Endothelial cell (in vitro differentiated cells): Measurements from ENCODE around the gene GRM4. TPM values are rescaled to one million over a fixed set of nuclear protein-coding genes. Genes with fewer than 3 reads are reported as not detected.

Experiments used
- DNase-seq: peaks from one replicate; pipeline ENCODE4 v3.0.0; 2021; ENCODE audit warnings: low spot score
- H3K27ac Mint-ChIP-seq: one replicate; pipeline ENCODE4 v1.8.0; 2021; ENCODE audit warnings: mixed read lengths, inconsistent platforms; ENCODE audit not compliant: unreplicated experiment
- H3K27me3 Mint-ChIP-seq: one replicate; pipeline ENCODE4 v1.8.0; 2021; ENCODE audit warnings: mild to moderate bottlenecking, moderate library complexity, mixed read lengths, inconsistent platforms; ENCODE audit not compliant: unreplicated experiment
- H3K36me3 Mint-ChIP-seq: one replicate; pipeline ENCODE4 v1.8.0; 2021; ENCODE audit warnings: mild to moderate bottlenecking, low read depth, mixed read lengths, inconsistent platforms; ENCODE audit not compliant: unreplicated experiment
- H3K4me1 Mint-ChIP-seq: one replicate; pipeline ENCODE4 v1.8.0; 2021; ENCODE audit warnings: mild to moderate bottlenecking, mixed read lengths, inconsistent platforms; ENCODE audit not compliant: unreplicated experiment
- H3K4me3 Mint-ChIP-seq: one replicate; pipeline ENCODE4 v1.8.0; 2021; ENCODE audit warnings: mild to moderate bottlenecking, mixed read lengths, inconsistent platforms; ENCODE audit not compliant: unreplicated experiment
- H3K9me3 Mint-ChIP-seq: one replicate; pipeline ENCODE4 v1.8.0; 2021; ENCODE audit warnings: mixed read lengths, inconsistent platforms; ENCODE audit not compliant: unreplicated experiment
- total RNA-seq: library from RNA; stranded (reverse); fragmentation: NEBNext Ultra II Directional; extraction: Animal tissue kit (Norgen Biotek cat#: 25700); gene quantifications from one replicate; pipeline ENCODE4 v1.2.1, GENCODE V29; 2021; ENCODE audit not compliant: unreplicated experiment
- TF ChIP-seq, protein P1 (sequence below): fragments of 200-600 bp; sonication (generic); IDR thresholded peaks from one replicate; pipeline ENCODE4 v1.5.0; 2021; ENCODE audit warnings: antibody characterized with exemption; ENCODE audit not compliant: unreplicated experiment

Gene GRM4
- total RNA-seq, 1 donor from 2014 or later = 2.6 TPM

DNA sequence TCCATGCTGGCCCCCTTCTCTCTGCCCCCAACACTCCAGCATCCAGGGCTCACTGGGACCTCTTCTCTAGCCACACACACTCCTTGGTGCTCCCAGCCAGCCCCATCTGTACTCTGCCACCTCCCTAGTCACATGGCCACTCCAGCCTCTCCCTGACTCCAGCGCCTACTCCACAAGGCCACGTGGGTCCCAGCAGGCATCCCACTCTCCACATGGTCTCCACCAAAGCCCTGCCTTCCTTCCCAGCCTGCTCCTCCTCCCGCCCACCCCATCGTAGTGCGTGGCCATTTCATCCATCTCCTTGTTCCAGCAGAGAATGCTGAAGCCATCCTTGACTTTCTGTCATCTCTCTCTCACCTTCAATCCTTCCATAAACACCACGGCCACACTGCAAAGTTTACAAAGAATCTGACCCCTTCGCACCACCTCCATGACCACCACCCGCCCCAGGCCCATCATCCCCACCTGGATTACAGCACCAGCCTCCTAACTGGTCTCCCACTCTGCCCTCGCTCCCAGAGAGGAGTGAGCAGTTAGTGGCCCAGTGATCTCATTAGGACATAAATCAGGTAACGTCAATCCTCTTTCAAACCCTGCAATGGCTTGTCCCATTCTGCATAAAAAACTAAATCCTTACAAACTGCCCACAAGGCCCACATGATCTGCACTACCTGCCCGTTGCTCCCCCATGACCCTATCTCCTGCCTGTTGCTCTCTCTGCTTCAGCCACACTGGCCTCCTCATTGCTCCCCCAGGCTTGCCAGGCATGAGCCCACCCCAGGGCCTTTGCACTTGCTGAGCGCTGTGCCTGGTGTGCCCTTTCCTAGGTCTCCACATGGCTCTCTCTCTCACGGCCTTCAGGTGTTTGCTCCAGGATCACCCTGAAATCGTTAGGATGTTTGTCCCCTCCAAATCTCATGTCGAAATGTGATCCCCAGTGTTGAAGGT lies 96.2 kb downstream of the GRM4 start:
- H3K27me3 Mint-ChIP-seq = peaks cover 6% of the 10 kb centered on the region
- no peak overlapping the region for H3K27ac Mint-ChIP-seq
- no peaks in the 10 kb centered on the region for H3K9me3 Mint-ChIP-seq
- H3K36me3 Mint-ChIP-seq = no peaks in the 10 kb centered on the region
- DNase-seq = no peak
- TF ChIP-seq, protein P1, sequence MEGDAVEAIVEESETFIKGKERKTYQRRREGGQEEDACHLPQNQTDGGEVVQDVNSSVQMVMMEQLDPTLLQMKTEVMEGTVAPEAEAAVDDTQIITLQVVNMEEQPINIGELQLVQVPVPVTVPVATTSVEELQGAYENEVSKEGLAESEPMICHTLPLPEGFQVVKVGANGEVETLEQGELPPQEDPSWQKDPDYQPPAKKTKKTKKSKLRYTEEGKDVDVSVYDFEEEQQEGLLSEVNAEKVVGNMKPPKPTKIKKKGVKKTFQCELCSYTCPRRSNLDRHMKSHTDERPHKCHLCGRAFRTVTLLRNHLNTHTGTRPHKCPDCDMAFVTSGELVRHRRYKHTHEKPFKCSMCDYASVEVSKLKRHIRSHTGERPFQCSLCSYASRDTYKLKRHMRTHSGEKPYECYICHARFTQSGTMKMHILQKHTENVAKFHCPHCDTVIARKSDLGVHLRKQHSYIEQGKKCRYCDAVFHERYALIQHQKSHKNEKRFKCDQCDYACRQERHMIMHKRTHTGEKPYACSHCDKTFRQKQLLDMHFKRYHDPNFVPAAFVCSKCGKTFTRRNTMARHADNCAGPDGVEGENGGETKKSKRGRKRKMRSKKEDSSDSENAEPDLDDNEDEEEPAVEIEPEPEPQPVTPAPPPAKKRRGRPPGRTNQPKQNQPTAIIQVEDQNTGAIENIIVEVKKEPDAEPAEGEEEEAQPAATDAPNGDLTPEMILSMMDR = no peak
- no peak overlapping the region for H3K4me3 Mint-ChIP-seq
- peaks cover 29% of the 10 kb centered on the region for H3K4me1 Mint-ChIP-seq

DNA sequence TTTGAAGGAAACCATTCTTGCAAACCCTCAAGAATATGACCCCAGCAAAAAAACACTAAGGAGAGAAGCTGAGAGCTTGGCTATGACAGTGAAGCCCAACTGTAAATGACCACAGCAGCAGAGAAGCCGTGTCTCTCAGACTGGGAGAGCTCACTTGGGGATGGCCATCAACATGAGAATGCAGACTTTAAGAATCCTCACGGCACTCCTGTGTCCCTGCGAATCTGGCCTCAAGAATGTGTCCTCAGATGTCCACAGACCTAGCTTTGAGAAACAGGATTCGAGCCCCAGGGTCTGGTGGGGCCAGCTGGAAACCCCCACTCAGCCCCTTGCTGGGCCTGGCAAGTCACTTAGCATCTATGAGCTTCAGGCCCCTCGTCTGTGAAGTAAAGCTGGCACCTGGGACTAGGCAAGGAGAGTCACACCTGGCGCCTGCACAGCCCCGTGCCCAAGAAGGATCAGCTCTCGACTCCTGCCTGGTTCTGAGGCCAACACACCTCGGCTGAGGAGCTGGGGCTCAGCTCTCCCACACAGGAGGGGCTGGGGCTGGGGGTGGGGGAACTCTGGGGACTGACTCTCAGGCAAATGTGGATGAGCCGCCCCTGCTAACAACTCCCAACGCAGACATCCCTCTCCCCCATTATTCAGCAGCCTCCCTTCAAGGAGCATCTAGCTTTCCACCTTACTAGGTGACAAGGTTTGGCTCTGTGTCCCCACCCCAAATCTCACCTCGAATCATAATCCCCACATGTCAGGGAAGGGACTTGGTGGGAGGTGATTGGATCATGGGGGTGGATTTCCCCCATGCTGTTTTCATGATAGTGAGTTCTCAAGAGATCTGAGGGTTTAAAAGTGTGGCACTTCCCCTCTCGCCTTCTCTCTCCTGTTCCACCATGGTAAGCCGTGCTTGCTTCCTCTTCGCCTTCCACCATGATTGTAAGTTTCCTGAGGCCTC lies 97.7 kb downstream of the GRM4 start:
- TF ChIP-seq, protein P1 = no peak
- Mint-ChIP-seq H3K27ac (no peak overlapping the region), H3K9me3 (no peaks in the 10 kb centered on the region), H3K4me1 (peaks cover 29% of the 10 kb centered on the region), H3K4me3 (no peak overlapping the region), H3K27me3 (peaks cover 6% of the 10 kb centered on the region), H3K36me3 (no peaks in the 10 kb centered on the region)
- DNase-seq = no peak

DNA sequence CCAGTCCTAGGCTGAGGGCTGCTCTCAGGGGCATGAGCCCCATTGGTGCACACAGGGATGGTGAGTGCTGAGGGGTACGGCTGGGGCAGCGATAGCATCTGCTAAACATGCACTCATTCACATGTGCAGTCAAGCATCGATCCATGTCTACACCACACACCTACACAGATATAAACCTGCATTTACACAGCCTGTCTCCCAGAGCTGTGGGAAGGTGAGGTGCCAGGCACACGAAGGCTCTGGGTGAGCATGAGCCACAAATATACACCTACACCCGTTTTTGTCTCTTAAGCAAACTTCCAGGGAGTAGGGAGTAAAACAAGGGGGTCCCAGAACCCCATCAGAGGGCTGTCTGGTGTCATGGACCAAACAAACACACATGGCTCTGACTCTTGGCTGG lies 99.3 kb downstream of the GRM4 start:
- H3K4me1 Mint-ChIP-seq = peaks cover 26% of the 10 kb centered on the region
- H3K36me3 Mint-ChIP-seq = no peaks in the 10 kb centered on the region
- H3K27me3 Mint-ChIP-seq = peaks cover 4% of the 10 kb centered on the region
- no peak overlapping the region for H3K27ac Mint-ChIP-seq
- TF ChIP-seq, protein P1 = no peak
- DNase-seq = no peak
- no peaks in the 10 kb centered on the region for H3K9me3 Mint-ChIP-seq
- no peak overlapping the region for H3K4me3 Mint-ChIP-seq

DNA sequence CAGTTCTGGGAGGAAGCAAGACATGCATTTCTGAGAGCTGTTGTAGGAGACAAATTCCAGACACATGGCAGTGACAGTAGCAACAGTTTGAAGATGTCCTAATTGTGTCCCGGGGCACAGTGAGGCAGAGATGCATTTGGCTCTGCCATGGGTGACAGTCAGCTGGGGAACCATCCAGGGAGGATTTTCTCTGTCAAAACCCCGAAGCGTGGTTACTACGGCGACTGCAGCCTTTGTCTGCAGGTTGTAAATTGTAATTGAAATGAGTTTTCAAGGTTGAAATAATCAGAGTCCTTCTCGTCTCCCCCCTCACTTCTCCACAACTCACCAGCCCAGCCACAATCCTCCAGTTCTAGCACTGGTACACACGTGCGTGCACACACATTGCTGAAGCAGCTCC lies 100.1 kb downstream of the GRM4 start:
- TF ChIP-seq, protein P1 = no peak
- Mint-ChIP-seq H3K4me1 (peaks cover 21% of the 10 kb centered on the region), H3K27me3 (peaks cover 6% of the 10 kb centered on the region), H3K4me3 (no peak overlapping the region), H3K9me3 (no peaks in the 10 kb centered on the region), H3K27ac (no peak overlapping the region), H3K36me3 (no peaks in the 10 kb centered on the region)
- no peak for DNase-seq
